Stimulated activated CD8-positive, alpha-beta memory T cell treated with anti-CD3 and anti-CD28 coated beads, Interleukin-7, amount 100 ng/mL, for 4 hours (primary cell): ENCODE results near the gene SPIN4.
"Not testable (repeated sequence)": the region's sequence is repeated elsewhere in the genome, so short reads cannot be mapped to it uniquely, and the experiment has no call there.

Experiments
- DNase-seq, 2 donors: peaks; one replicate each; pipeline ENCODE4 v3.0.0-alpha.2; 2020; ENCODE audit warnings: low read depth in 2 of 2

Gene SPIN4

GRCh38 chrX:63350941-63351616, at the start of gene SPIN4:
SPIN4 (minus strand) TSS chrX:63351332; CDS start chrX:63350819, 513 bp downstream.
- peak; percentile 34 to 68 for DNase-seq

GRCh38 chrX:63400340-63400739, 49.2 kb upstream of the SPIN4 start:
- DNase-seq = no peak

- DNase-seq = no peak
Observed at GRCh38 chrX:63394872-63395271, 43.7 kb upstream of the SPIN4 start.

GRCh38 chrX:63393094-63393493, 42.0 kb upstream of the SPIN4 start:
- DNase-seq = not testable (repeated sequence)

- no peak for DNase-seq
Observed at GRCh38 chrX:63387411-63387810, 36.3 kb upstream of the SPIN4 start.

- DNase-seq = not testable (repeated sequence)
Observed at GRCh38 chrX:63384263-63384662, 33.1 kb upstream of the SPIN4 start.

- DNase-seq = not testable (repeated sequence)
Observed at GRCh38 chrX:63373012-63373411, 21.9 kb upstream of the SPIN4 start.

- not testable (repeated sequence) for DNase-seq
Observed at GRCh38 chrX:63367699-63368098, 16.6 kb upstream of the SPIN4 start.

GRCh38 chrX:63363788-63364187, 12.7 kb upstream of the SPIN4 start:
- DNase-seq = no peak

GRCh38 chrX:63361494-63361893, 10.4 kb upstream of the SPIN4 start:
- no peak for DNase-seq

GRCh38 chrX:63354484-63354883, 3.4 kb upstream of the SPIN4 start:
- DNase-seq = no peak

GRCh38 chrX:63350465-63350877, 661 bp downstream of the SPIN4 start:
- DNase-seq = no peak

- DNase-seq = no peak
Observed at GRCh38 chrX:63349307-63349706, 1.8 kb downstream of the SPIN4 start.

GRCh38 chrX:63330681-63331080, 20.5 kb downstream of the SPIN4 start:
- DNase-seq = no peak

- no peak for DNase-seq
Observed at GRCh38 chrX:63327788-63328187, 23.3 kb downstream of the SPIN4 start.

- no peak for DNase-seq
Observed at GRCh38 chrX:63299596-63299995, 51.5 kb downstream of the SPIN4 start.
